ENCODE measurements around the gene ALX4. TPM values are rescaled to one million over a fixed set of nuclear protein-coding genes. Genes with fewer than 3 reads are reported as not detected.

Gene ALX4
- total and polyA plus RNA-seq, 2 experiments from 2014 or later, result not detected

- no peak for TF ChIP-seq REST (IDR thresholded peaks at IDR 0.05; ENCODE audit: unreplicated experiment)
- TF ChIP-seq CREB1 (CRISPR knock-in tag; IDR thresholded peaks at IDR 0.05; ENCODE audit: low read depth), result no peak
- no peak for TF ChIP-seq ZNF331 (CRISPR knock-in tag; IDR thresholded peaks at IDR 0.05; ENCODE audit: low read depth)
- no peak for TF ChIP-seq ZNF114 (CRISPR knock-in tag; IDR thresholded peaks at IDR 0.05)
- no peak for TF ChIP-seq STAT1 (IDR thresholded peaks at IDR 0.05; ENCODE audit: unreplicated experiment)
These were observed 65.2 kb downstream of the ALX4 start (continued) for GRCh38 chr11:44244639-44245310.

- peak overlapping the region; percentile 76 for H3K27ac Mint-ChIP-seq
- H3K4me2 ChIP-seq, result peak overlapping the region; percentile 65
- DNase-seq (ENCODE audit: low spot score), result peak; percentile 94
- peak overlapping the region; percentile 32 for H3K4me3 Mint-ChIP-seq
- peaks cover 10% of the 10 kb centered on the region for H3K27me3 Mint-ChIP-seq (ENCODE audit: insufficient read depth, low read depth, poor library complexity)
- H2AFZ ChIP-seq, result no peak overlapping the region
- no peaks in the 10 kb centered on the region for H4K20me1 ChIP-seq (replicated peaks; ENCODE audit: insufficient read depth)
- H3K4me3 ChIP-seq, result peak overlapping the region; percentile 25
- peaks cover 41% of the 10 kb centered on the region for H3K4me1 Mint-ChIP-seq
- 0 out of 2 replicates have a peak, but pooled peaks cover 4% of the 10 kb centered on the region for H3K79me2 ChIP-seq (replicated peaks; ENCODE audit: insufficient read depth)
- H3K36me3 ChIP-seq (ENCODE audit: insufficient read depth), result no peaks in the 10 kb centered on the region
- H3K4me1 ChIP-seq (ENCODE audit: insufficient read depth), result peaks cover 26% of the 10 kb centered on the region
- no peaks in the 10 kb centered on the region for H3F3A ChIP-seq (replicated peaks; ENCODE audit: low read depth)
- no peaks in the 10 kb centered on the region for H3K27me3 ChIP-seq (ENCODE audit: insufficient read depth)
- H3K27ac ChIP-seq (ENCODE audit: low read depth), result peak overlapping the region; percentile 65
- no peaks in the 10 kb centered on the region for H3K9me3 Mint-ChIP-seq
- ATAC-seq, result peak; percentile 98
- H3K36me3 Mint-ChIP-seq (ENCODE audit: low read depth), result peaks cover 11% of the 10 kb centered on the region
- peaks cover 16% of the 10 kb centered on the region for H3K9me2 ChIP-seq (ENCODE audit: insufficient read depth)
- TF ChIP-seq NANOG (IDR thresholded peaks at IDR 0.05; ENCODE audit: borderline replicate concordance), result no peak
- TF ChIP-seq ZNF114 (CRISPR knock-in tag; IDR thresholded peaks at IDR 0.05), result no peak
- TF ChIP-seq ZNF331 (CRISPR knock-in tag; IDR thresholded peaks at IDR 0.05; ENCODE audit: low read depth), result no peak
- TF ChIP-seq POLR2AphosphoS5 (IDR thresholded peaks at IDR 0.05; ENCODE audit: low read depth), result no peak
- no peak for TF ChIP-seq CTCF (conservative IDR thresholded peaks at IDR 0.05; ENCODE audit: low read depth in 2 of 2)
- TF ChIP-seq JUNB (IDR thresholded peaks at IDR 0.05; ENCODE audit: unreplicated experiment), result no peak
- TF ChIP-seq STAT1 (IDR thresholded peaks at IDR 0.05; ENCODE audit: unreplicated experiment), result no peak
- TF ChIP-seq REST (IDR thresholded peaks at IDR 0.05; ENCODE audit: unreplicated experiment), result no peak
- TF ChIP-seq ETS1 (IDR thresholded peaks at IDR 0.05), result no peak
These were observed 66.2 kb downstream of the ALX4 start for GRCh38 chr11:44243595-44244343.

Data from GM23338 (cell line).